BLaER1 treated with 17β-estradiol and CSF1 and Interleukin-3, amounts not matched to agents 10 nM and 100 nM (cell line): ENCODE results near the gene NOL3.

Experiments used
- H3K27ac ChIP-seq, 11 experiments: shearing (Covaris generic); formaldehyde crosslinking; 2 replicates each; pipeline ENCODE4 v1.8.1; 2022
- H3K27me3 ChIP-seq, 11 experiments: shearing (Covaris generic); formaldehyde crosslinking; 2 replicates each; pipeline ENCODE4 v1.8.1; 2022
- H3K36me3 ChIP-seq, 11 experiments: shearing (Covaris generic); formaldehyde crosslinking; 2 replicates each; pipeline ENCODE4 v1.8.1; 2022
- H3K4me1 ChIP-seq, 10 experiments: shearing (Covaris generic); formaldehyde crosslinking; 2 replicates each; pipeline ENCODE4 v1.8.1; 2022
- H3K4me2 ChIP-seq, 11 experiments: shearing (Covaris generic); formaldehyde crosslinking; 2 replicates each; pipeline ENCODE4 v1.8.1; 2022
- H3K4me3 ChIP-seq, 10 experiments: shearing (Covaris generic); formaldehyde crosslinking; 2 replicates each; pipeline ENCODE4 v1.8.1; 2022
- H3K9ac ChIP-seq, 11 experiments: shearing (Covaris generic); formaldehyde crosslinking; 2 replicates each; pipeline ENCODE4 v1.8.1; 2022
- H3K9me3 ChIP-seq, 11 experiments: shearing (Covaris generic); formaldehyde crosslinking; replicated peaks in 1 of 11; 2 replicates each; pipeline ENCODE4 v1.8.1; 2022
- H4K20me1 ChIP-seq, 11 experiments: shearing (Covaris generic); formaldehyde crosslinking; 2 replicates each; pipeline ENCODE4 v1.8.1; 2022
- Cebpa-rat ChIP-seq, 11 experiments: shearing (Covaris generic); IDR thresholded peaks; 2 replicates each; pipeline ENCODE4 v1.8.1; 2022

Gene NOL3

DNA sequence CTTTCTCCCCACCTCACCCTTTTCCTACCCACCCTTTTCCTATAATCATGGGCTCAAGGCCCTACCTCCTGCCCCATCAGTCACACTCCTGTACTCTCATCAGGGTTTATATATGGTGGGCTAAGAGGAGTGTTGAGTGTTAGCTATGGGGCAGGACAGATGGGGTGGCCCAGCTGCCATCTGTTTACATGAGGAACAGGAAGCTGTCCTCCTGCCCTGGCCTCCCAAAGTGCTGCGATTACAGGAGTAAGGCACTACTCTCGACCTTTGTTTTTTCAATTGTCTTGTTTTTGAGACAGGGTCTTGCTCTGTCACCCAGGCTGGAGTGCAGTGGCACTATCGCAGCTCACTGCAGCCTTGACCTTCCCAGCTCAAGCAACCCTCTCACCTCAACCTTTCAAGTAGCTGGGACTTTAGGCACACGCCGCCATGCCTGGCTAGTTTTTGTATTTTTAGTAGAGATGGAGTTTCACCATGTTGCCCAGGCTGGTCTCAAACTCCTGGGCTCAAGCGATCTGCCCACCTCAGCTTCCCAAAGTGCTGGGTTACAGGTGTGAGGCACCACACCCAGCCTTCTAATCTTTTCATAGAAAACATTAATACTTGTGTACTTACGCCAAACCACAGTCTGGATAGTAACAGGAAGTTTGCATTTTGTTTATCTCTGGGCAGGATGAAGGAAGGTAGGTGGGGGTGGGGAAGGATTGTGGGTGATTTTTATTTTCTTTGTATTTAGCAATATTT, 12.3 kb upstream of the NOL3 start:
- Histone ChIP-seq H3K4me1 (peaks cover 43 to 67% (median 51%) of the 10 kb centered on the region in 10 experiments), H3K27me3 (peaks cover 20 to 44% (median 32%) of the 10 kb centered on the region in 11 experiments), H4K20me1 (peaks cover 57 to 84% (median 74%) of the 10 kb centered on the region in 11 experiments), H3K27ac (peak overlapping the region in 1 of 11 experiments; percentile 72; a peak in 1 of 22 replicates), H3K4me3 (peak overlapping the region in 6 of 10 experiments; percentile 77 to 97 (median 94); a peak in 6 of 20 replicates), H3K4me2 (peak overlapping the region; percentile 80 to 100 (median 97)), H3K9ac (peak overlapping the region in 2 of 11 experiments; percentile 80 to 84; a peak in 2 of 22 replicates), H3K36me3 (peaks cover 0 to 10% (median 0%) of the 10 kb centered on the region in 11 experiments; a peak in 2 of 22 replicates), H3K9me3 (no peaks in the 10 kb centered on the region)
- TF ChIP-seq Cebpa-rat (IDR thresholded peaks at IDR 0.05): no peak

DNA sequence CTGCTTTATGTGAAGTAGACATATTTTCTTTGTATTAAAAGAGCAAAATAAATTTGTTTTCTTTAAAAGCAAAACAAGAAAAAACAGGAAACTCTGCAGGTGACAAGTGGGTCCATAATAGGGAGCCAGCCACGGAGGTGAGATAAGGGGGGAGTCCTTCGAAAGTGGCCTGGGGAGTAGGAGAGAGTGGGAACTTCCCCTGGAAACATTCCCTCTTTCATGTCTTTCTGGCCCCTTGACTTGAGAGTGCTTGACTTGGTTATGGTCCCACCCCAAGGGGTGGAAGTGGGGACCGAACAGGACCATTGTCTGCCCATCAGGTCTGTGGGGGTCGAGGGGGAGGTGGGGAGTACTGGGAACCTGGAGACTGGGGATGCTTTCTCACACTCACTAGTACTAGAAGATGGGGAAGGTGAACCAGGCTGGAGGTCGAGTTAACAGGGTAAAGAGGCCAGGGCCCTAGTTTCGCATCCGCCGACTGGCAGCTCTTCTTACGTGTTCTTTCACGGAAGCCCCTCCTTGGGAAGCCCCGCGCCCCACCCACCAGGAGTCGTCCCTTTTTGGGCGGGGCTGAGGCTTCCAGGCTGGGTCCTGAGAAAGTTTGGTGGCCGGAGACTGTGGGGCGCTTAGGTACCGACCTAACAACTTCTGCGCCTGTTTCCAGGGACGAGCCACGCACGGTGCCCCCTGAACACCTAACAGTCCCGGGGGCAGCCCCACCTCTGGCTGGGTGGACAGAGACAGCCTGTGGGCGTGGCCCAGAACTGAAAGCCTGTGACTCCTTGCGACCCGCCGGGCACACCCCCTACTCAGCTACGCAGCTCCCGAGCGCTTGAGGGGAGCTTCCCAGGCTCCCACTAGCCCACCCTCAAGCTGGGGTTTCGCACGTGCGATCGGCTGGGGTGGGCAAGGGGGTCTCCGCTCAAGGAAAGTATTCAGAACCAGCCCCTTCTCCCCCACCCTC, 11.4 kb upstream of the NOL3 start:
- peaks cover 0 to 7% (median 0%) of the 10 kb centered on the region in 11 experiments; a peak in 2 of 22 replicates for H3K36me3 ChIP-seq
- H3K27ac ChIP-seq: peak overlapping the region; percentile 55 to 76 (median 68); a peak in 21 of 22 replicates
- no peak for TF ChIP-seq Cebpa-rat (IDR thresholded peaks at IDR 0.05)
- no peaks in the 10 kb centered on the region for H3K9me3 ChIP-seq
- H4K20me1 ChIP-seq: peaks cover 61 to 84% (median 81%) of the 10 kb centered on the region in 11 experiments
- H3K27me3 ChIP-seq: peaks cover 28 to 50% (median 39%) of the 10 kb centered on the region in 11 experiments
- H3K4me1 ChIP-seq: peaks cover 51 to 75% (median 59%) of the 10 kb centered on the region in 10 experiments
- peak overlapping the region; percentile 77 to 97 (median 92) for H3K4me3 ChIP-seq
- peak overlapping the region; percentile 71 to 89 (median 81) for H3K9ac ChIP-seq
- peak overlapping the region; percentile 80 to 100 (median 97) for H3K4me2 ChIP-seq

DNA sequence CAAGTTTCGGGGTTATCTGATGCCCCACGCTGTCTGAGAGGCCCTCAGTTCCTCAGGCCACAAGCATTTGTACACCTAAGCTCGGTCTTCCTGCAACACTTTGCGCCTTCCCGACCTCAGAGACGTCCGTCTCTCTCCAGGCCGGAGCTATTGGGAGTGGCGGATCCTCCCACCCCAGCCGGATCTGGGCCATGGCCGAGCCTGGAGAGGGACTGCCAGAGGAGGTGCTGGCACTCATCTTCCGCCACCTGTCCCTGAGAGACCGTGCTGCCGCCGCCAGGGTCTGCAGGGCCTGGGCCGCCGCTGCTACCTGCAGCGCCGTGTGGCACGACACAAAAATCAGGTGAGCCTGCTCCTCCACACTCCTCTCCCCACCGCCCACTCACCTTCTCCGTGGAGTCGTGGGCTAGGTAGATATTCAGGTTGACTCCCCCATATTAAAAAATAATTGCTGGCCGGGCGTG, 8.7 kb upstream of the NOL3 start:
- Histone ChIP-seq H3K36me3 (no peaks in the 10 kb centered on the region), H3K9me3 (no peaks in the 10 kb centered on the region), H3K4me2 (peak overlapping the region; percentile 87 to 100 (median 97)), H3K9ac (no peak overlapping the region; a peak in 2 of 22 replicates), H3K4me1 (peaks cover 46 to 73% (median 58%) of the 10 kb centered on the region in 10 experiments), H3K4me3 (peak overlapping the region in 6 of 10 experiments; percentile 77 to 97 (median 94); a peak in 10 of 20 replicates), H3K27me3 (peaks cover 53 to 60% (median 57%) of the 10 kb centered on the region in 11 experiments), H4K20me1 (peaks cover 38 to 74% (median 70%) of the 10 kb centered on the region in 11 experiments), H3K27ac (no peak overlapping the region)
- no peak for TF ChIP-seq Cebpa-rat (IDR thresholded peaks at IDR 0.05)

DNA sequence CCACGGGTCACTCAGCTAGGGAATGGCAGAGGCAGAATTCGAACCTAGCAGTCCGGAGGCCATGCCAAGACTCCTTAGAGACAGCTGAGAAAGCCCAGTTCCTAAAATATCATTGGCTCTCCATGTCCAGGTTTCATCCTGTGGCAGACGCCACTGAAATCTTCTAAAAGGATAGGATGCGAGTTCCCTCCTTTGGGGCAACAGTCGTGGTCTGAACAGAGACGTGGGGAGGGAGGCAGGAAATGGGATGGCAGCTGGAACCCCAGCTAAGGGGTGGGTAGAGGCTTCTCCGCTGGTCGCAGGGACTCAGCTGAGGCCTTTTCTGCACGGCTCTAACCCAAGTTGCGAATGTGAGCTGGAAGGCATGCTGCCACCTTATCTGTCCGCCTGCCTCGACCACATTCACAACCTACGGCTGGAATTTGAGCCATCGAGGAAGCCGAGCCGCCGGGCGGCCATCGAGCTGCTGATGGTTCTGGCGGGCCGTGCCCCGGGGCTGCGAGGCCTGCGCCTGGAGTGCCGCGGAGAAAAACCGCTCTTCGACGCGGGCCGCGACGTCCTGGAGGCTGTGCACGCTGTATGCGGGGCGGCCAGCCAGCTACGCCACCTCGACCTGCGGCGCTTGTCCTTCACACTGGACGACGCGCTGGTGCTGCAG, 7.7 kb upstream of the NOL3 start:
- Histone ChIP-seq H3K9ac (peak overlapping the region in 3 of 11 experiments; percentile 20 to 47 (median 35); a peak in 1 of 22 replicates), H3K9me3 (no peaks in the 10 kb centered on the region), H3K4me2 (peak overlapping the region; percentile 70 to 97 (median 87)), H4K20me1 (peaks cover 28 to 72% (median 60%) of the 10 kb centered on the region in 11 experiments; a peak in 21 of 22 replicates), H3K4me3 (peak overlapping the region; percentile 45 to 66 (median 53)), H3K27ac (no peak overlapping the region), H3K36me3 (no peaks in the 10 kb centered on the region), H3K4me1 (peaks cover 45 to 79% (median 58%) of the 10 kb centered on the region in 10 experiments), H3K27me3 (peaks cover 53 to 67% (median 67%) of the 10 kb centered on the region in 11 experiments)
- no peak for TF ChIP-seq Cebpa-rat (IDR thresholded peaks at IDR 0.05)

DNA sequence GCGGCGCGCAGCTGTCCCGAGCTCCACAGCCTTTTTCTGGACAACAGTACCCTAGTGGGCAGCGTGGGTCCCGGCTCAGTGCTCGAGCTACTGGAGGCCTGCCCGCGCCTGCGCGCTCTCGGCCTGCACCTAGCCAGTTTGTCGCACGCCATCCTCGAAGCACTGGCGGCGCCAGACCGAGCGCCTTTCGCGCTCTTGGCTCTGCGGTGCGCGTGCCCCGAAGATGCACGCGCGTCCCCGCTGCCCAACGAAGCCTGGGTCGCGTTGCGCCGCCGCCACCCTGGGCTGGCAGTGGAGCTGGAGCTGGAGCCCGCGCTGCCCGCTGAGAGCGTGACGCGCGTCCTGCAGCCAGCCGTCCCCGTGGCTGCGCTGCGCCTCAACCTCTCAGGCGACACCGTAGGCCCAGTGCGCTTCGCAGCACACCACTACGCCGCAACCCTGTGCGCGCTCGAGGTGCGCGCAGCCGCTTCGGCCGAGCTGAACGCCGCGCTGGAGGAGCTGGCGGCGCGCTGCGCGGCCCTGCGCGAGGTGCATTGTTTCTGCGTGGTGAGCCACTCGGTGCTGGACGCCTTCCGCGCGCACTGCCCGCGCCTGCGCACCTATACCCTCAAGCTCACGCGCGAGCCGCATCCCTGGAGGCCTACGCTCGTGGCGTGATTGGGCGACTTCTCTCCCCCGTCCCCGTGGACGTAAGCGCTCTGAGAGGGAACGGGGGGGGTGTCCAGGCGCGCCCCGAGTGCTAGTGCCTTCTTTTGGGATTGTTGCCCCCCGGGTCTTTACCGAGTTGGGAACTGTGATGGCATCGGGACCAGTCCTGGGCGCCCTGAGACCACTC, 7.0 kb upstream of the NOL3 start:
- TF ChIP-seq Cebpa-rat (IDR thresholded peaks at IDR 0.05): no peak
- Histone ChIP-seq H3K9me3 (no peaks in the 10 kb centered on the region), H3K36me3 (no peaks in the 10 kb centered on the region), H4K20me1 (peaks cover 21 to 66% (median 52%) of the 10 kb centered on the region in 11 experiments; a peak in 20 of 22 replicates), H3K27me3 (peaks cover 53 to 75% (median 74%) of the 10 kb centered on the region in 11 experiments), H3K27ac (no peak overlapping the region), H3K4me1 (peaks cover 38 to 78% (median 53%) of the 10 kb centered on the region in 10 experiments), H3K4me2 (peak overlapping the region; percentile 70 to 97 (median 87)), H3K4me3 (peak overlapping the region; percentile 45 to 66 (median 53)), H3K9ac (peak overlapping the region in 10 of 11 experiments; percentile 9 to 51 (median 23); a peak in 10 of 22 replicates)

DNA sequence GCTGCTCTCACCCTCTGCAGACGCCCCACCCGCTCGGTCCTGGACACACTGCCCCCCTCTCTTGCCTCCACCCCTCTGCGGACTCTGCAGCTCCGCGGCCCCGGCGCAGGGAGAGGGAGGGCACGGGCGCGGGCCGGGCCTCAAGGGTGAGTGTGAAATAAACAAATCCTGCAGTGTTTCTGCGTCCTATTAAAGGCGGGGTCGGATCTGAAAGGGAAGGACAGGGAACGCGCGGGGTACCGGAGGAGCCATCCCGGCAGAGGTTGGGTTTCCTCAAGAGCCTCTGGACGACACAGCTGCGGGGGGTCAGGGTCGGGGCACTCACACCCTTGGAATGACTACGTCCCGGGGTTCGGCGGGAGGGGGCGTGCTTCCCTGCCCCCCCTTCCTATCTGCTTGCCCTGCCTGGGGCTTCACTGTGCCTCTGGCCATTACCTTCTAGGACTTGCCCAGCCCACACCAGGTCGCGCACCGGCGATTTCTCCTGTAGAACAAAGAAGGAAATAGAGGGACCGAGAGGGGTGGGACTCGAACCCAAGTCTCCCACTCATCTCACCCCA, 6.3 kb upstream of the NOL3 start:
- Histone ChIP-seq H3K4me1 (peaks cover 37 to 78% (median 53%) of the 10 kb centered on the region in 10 experiments), H3K9me3 (no peaks in the 10 kb centered on the region), H3K36me3 (no peaks in the 10 kb centered on the region), H3K4me3 (peak overlapping the region; percentile 45 to 66 (median 53)), H3K9ac (peak overlapping the region in 10 of 11 experiments; percentile 9 to 51 (median 23); a peak in 12 of 22 replicates), H3K4me2 (peak overlapping the region; percentile 70 to 97 (median 87)), H3K27ac (no peak overlapping the region), H4K20me1 (peaks cover 18 to 59% (median 46%) of the 10 kb centered on the region in 11 experiments; a peak in 20 of 22 replicates), H3K27me3 (peaks cover 53 to 82% (median 81%) of the 10 kb centered on the region in 11 experiments)
- no peak for TF ChIP-seq Cebpa-rat (IDR thresholded peaks at IDR 0.05)

DNA sequence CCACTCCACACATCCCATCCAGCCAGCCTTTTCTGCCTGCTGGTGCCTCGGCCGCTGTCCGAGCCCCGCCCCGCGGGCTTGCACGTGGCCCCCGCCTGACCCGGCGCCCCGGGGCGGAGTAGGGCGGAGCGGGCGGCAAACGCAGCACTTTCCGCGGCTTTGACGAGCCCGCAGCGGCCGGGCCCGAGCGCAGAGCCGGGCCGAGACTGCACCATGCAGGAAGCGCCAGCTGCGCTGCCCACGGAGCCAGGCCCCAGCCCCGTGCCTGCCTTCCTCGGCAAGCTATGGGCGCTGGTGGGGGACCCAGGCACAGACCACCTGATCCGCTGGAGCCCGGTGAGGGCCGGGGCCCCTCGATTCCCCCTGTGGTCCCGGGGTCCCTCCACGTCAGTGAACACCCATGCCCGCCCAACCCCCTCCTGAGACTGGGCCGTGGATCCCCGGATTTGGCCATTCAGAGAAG, 5.7 kb upstream of the NOL3 start, which contains the start of gene HSF4:
TSS of gene HSF4 (plus strand) at position 147 of the 463 bp plus-strand sequence. CDS start at position 214, 67 bp downstream.
- Histone ChIP-seq H4K20me1 (peaks cover 18 to 55% (median 44%) of the 10 kb centered on the region in 11 experiments; a peak in 20 of 22 replicates), H3K9me3 (no peaks in the 10 kb centered on the region), H3K36me3 (no peaks in the 10 kb centered on the region), H3K4me3 (peak within 1 kb of the TSS; percentile 45 to 66 (median 53)), H3K27me3 (peaks cover 53 to 87% (median 82%) of the 10 kb centered on the region in 11 experiments), H3K4me1 (peaks cover 40 to 84% (median 56%) of the 10 kb centered on the region in 10 experiments), H3K27ac (no peak within 1 kb of the TSS; a peak in 1 of 22 replicates), H3K4me2 (peak within 1 kb of the TSS; percentile 70 to 97 (median 87)), H3K9ac (peak within 1 kb of the TSS in 10 of 11 experiments; percentile 9 to 69 (median 30); a peak in 12 of 22 replicates)
- TF ChIP-seq Cebpa-rat (IDR thresholded peaks at IDR 0.05): no peak
